WTC11 (cell line): ENCODE measurements around the gene FHIT. TPM values are rescaled to one million over a fixed set of nuclear protein-coding genes. Genes with fewer than 3 reads are reported as not detected.

Source experiments
- ATAC-seq: fragments of 200-7000 bp; cut with Tn5 transposase; 2 replicates; pipeline ENCODE4 v1.10.0; 2021; ENCODE audit warnings: mild to moderate bottlenecking, moderate library complexity
- CTCF ChIA-PET: fragments of 300-600 bp; sonication (Branson Sonifier 250); formaldehyde crosslinking; loops from one replicate; lab custom pipeline; 2021; ENCODE audit warnings: antibody characterized with exemption; lab: Charles Lee
- POLR2A ChIA-PET: fragments of 350-600 bp; sonication (Branson Sonifier 250); formaldehyde crosslinking; loops from one replicate; lab custom pipeline; 2021; ENCODE audit warnings: antibody characterized with exemption; lab: Charles Lee
- DNase-seq: peaks from one replicate; pipeline ENCODE4 v3.0.0; 2021; ENCODE audit warnings: low spot score
- H3K27ac Mint-ChIP-seq: 2 replicates; pipeline ENCODE4 v1.8.0; 2021; ENCODE audit warnings: mixed read lengths
- H3K27me3 Mint-ChIP-seq: 2 replicates; pipeline ENCODE4 v1.8.0; 2021; ENCODE audit warnings: low read depth, mild to moderate bottlenecking, moderate library complexity, mixed read lengths
- H3K36me3 Mint-ChIP-seq: 2 replicates; pipeline ENCODE4 v1.8.0; 2021; ENCODE audit warnings: mixed read lengths
- H3K4me1 Mint-ChIP-seq: 2 replicates; pipeline ENCODE4 v1.8.0; 2022; ENCODE audit warnings: mixed read lengths
- H3K4me3 Mint-ChIP-seq: 2 replicates; pipeline ENCODE4 v1.8.0; 2021; ENCODE audit warnings: mild to moderate bottlenecking, moderate library complexity, mixed read lengths
- H3K9me3 Mint-ChIP-seq: 2 replicates; pipeline ENCODE4 v1.8.0; 2021; ENCODE audit warnings: mixed read lengths
- ATF2 ChIP-seq: sonication (generic); formaldehyde crosslinking; IDR thresholded peaks from 2 replicates; pipeline ENCODE4 v1.8.1; 2022; ENCODE audit warnings: low read depth, missing genetic modification reagents, borderline replicate concordance
- ATF3 ChIP-seq: sonication (generic); formaldehyde crosslinking; conservative IDR thresholded peaks from 2 replicates; pipeline ENCODE4 v1.8.1; 2022; ENCODE audit warnings: mild to moderate bottlenecking, missing genetic modification reagents
- E2F5 ChIP-seq: sonication (generic); formaldehyde crosslinking; IDR thresholded peaks from 2 replicates; pipeline ENCODE4 v1.8.1; 2022; ENCODE audit warnings: mild to moderate bottlenecking, moderate library complexity, missing genetic modification reagents
- FOXK1 ChIP-seq: sonication (generic); formaldehyde crosslinking; IDR thresholded peaks from 2 replicates; pipeline ENCODE4 v1.8.0; 2022; ENCODE audit warnings: mild to moderate bottlenecking, moderate library complexity, missing genetic modification reagents
- HMGA2 ChIP-seq: fragments of 250-450 bp; sonication (Bioruptor Pico); IDR thresholded peaks from 2 replicates; pipeline ENCODE4 v1.4.0; 2021; ENCODE audit warnings: mild to moderate bottlenecking, moderate library complexity
- MLX ChIP-seq: sonication (generic); formaldehyde crosslinking; IDR thresholded peaks from 2 replicates; pipeline ENCODE4 v1.8.1; 2023; ENCODE audit warnings: mild to moderate bottlenecking, missing genetic modification reagents, moderate library complexity
- MYBL2 ChIP-seq: sonication (generic); formaldehyde crosslinking; IDR thresholded peaks from 2 replicates; pipeline ENCODE4 v1.8.1; 2023; ENCODE audit warnings: mild to moderate bottlenecking, moderate library complexity, missing genetic modification reagents
- PREB ChIP-seq: sonication (generic); formaldehyde crosslinking; IDR thresholded peaks from 2 replicates; pipeline ENCODE4 v1.8.1; 2022; ENCODE audit warnings: mild to moderate bottlenecking, missing genetic modification reagents, moderate library complexity, borderline replicate concordance
- RELA ChIP-seq: sonication (generic); formaldehyde crosslinking; IDR thresholded peaks from 2 replicates; pipeline ENCODE4 v1.8.1; 2022; ENCODE audit warnings: missing genetic modification reagents, mild to moderate bottlenecking, borderline replicate concordance
- TCF7 ChIP-seq: sonication (generic); formaldehyde crosslinking; IDR thresholded peaks from 2 replicates; pipeline ENCODE4 v1.8.0; 2022; ENCODE audit warnings: mild to moderate bottlenecking, low read depth, missing genetic modification reagents, moderate library complexity
- USF2 ChIP-seq: sonication (generic); formaldehyde crosslinking; IDR thresholded peaks from 2 replicates; pipeline ENCODE4 v1.8.1; 2023; ENCODE audit warnings: mild to moderate bottlenecking, missing genetic modification reagents, moderate library complexity
- ZNF232 ChIP-seq: sonication (generic); formaldehyde crosslinking; IDR thresholded peaks from 2 replicates; pipeline ENCODE4 v1.8.0; 2022; ENCODE audit warnings: mild to moderate bottlenecking, missing genetic modification reagents
- ZNF281 ChIP-seq: sonication (generic); formaldehyde crosslinking; IDR thresholded peaks from 2 replicates; pipeline ENCODE4 v1.8.0; 2023; ENCODE audit warnings: mild to moderate bottlenecking, missing genetic modification reagents
- ZNF423 ChIP-seq: fragments of 250-450 bp; sonication (Bioruptor Pico); IDR thresholded peaks from 2 replicates; pipeline ENCODE4 v2.1.2; 2022; ENCODE audit warnings: mild to moderate bottlenecking, moderate library complexity
- ZNF425 ChIP-seq: fragments of 250-450 bp; sonication (Bioruptor Pico); conservative IDR thresholded peaks from 2 replicates; pipeline ENCODE4 v1.9.0; 2021; ENCODE audit warnings: mild to moderate bottlenecking
- ZNF512 ChIP-seq: sonication (generic); formaldehyde crosslinking; IDR thresholded peaks from 2 replicates; pipeline ENCODE4 v1.8.1; 2022; ENCODE audit warnings: missing genetic modification reagents, borderline replicate concordance
- total RNA-seq: library from RNA; stranded (reverse); gene quantifications from 3 replicates; pipeline ENCODE4 v1.2.3, GENCODE V29; 2021

Gene FHIT
- total RNA-seq, 1 experiment from 2014 or later: 2.6 TPM

GRCh38 chr3:60225848-60226247, 1025.4 kb downstream of the FHIT start:
- ChIA-PET CTCF (no interaction called here), POLR2A (no interaction called here)
- no peaks in the 10 kb centered on the region for H3K36me3 Mint-ChIP-seq
- no peak for ATAC-seq
- TF ChIP-seq ZNF281 (CRISPR knock-in tag): no peak
- TF ChIP-seq MLX (CRISPR knock-in tag): no peak
- no peak for TF ChIP-seq RELA
- no peak for TF ChIP-seq ZNF232 (CRISPR knock-in tag)
- no peak for TF ChIP-seq PREB (CRISPR knock-in tag)
- no peak for TF ChIP-seq ZNF423 (CRISPR knock-in tag)
- no peak for TF ChIP-seq ZNF425 (CRISPR knock-in tag)
- TF ChIP-seq ZNF512: no peak
- no peak for TF ChIP-seq ATF2 (CRISPR knock-in tag)
- TF ChIP-seq FOXK1 (CRISPR knock-in tag): no peak
- TF ChIP-seq HMGA2: no peak
- no peak for TF ChIP-seq MYBL2 (CRISPR knock-in tag)
- no peak for TF ChIP-seq TCF7 (CRISPR knock-in tag)
- TF ChIP-seq ATF3 (CRISPR knock-in tag): no peak
- TF ChIP-seq USF2: no peak
- TF ChIP-seq E2F5 (CRISPR knock-in tag): no peak
- H3K27me3 Mint-ChIP-seq: no peaks in the 10 kb centered on the region
- 0 out of 2 replicates have a peak, but pooled peaks cover 3% of the 10 kb centered on the region for H3K4me1 Mint-ChIP-seq
- DNase-seq: no peak
- no peak overlapping the region for H3K4me3 Mint-ChIP-seq
- no peak overlapping the region for H3K27ac Mint-ChIP-seq
- no peaks in the 10 kb centered on the region for H3K9me3 Mint-ChIP-seq
